NT2/D1 (cell line): ENCODE results near the gene TXLNA.

Source experiments
- DNase-seq: peaks from one replicate; pipeline ENCODE4 v3.0.0-alpha.2; 2011; ENCODE audit warnings: low read depth, low spot score
- H3K27me3 ChIP-seq: 2 replicates; pipeline ENCODE4 v1.6.0; 2011; ENCODE audit warnings: mild to moderate bottlenecking; ENCODE audit not compliant: insufficient read length, insufficient read depth
- H3K36me3 ChIP-seq: 2 replicates; pipeline ENCODE4 v1.6.1; 2011; ENCODE audit warnings: mild to moderate bottlenecking, low read length, mixed read lengths; ENCODE audit not compliant: insufficient read depth, insufficient read length
- H3K4me1 ChIP-seq: 2 replicates; pipeline ENCODE4 v1.5.1; 2011; ENCODE audit not compliant: insufficient read depth, insufficient read length
- H3K4me3 ChIP-seq: 2 replicates; pipeline ENCODE4 v1.5.1; 2011; ENCODE audit warnings: low read depth; ENCODE audit not compliant: insufficient read length
- H3K9ac ChIP-seq: 2 replicates; pipeline ENCODE4 v1.6.0; 2011; ENCODE audit warnings: low read depth; ENCODE audit not compliant: insufficient read length
- H3K9me3 ChIP-seq: 2 replicates; pipeline ENCODE4 v1.5.1; 2011; ENCODE audit warnings: mild to moderate bottlenecking, low read length; ENCODE audit not compliant: insufficient read depth
- SUZ12 ChIP-seq: IDR thresholded peaks from 2 replicates; pipeline ENCODE4 v1.6.1; 2011; ENCODE audit not compliant: insufficient read length, insufficient read depth; ENCODE audit errors: extremely low read depth
- YY1 ChIP-seq: IDR thresholded peaks from 2 replicates; pipeline ENCODE4 v1.6.1; 2011; ENCODE audit not compliant: insufficient read length, insufficient read depth
- ZNF274 ChIP-seq: IDR thresholded peaks from 2 replicates; pipeline ENCODE4 v1.6.1; 2011; ENCODE audit warnings: mild to moderate bottlenecking, low read depth, low read length

TXLNA gene

GRCh38 chr1:32178380-32179192, 889 bp upstream of the TXLNA start:
- H3K4me1 ChIP-seq, result peaks cover 15% of the 10 kb centered on the region
- TF ChIP-seq ZNF274 (no peak), SUZ12 (no peak), YY1 (no peak)

GRCh38 chr1:32179193-32179442, 357 bp upstream of the TXLNA start:
- peak overlapping the region; percentile 75 for H3K4me3 ChIP-seq
- peaks cover 15% of the 10 kb centered on the region for H3K4me1 ChIP-seq
- DNase-seq, result no peak
- peak overlapping the region; percentile 88 for H3K9ac ChIP-seq
- no peak for TF ChIP-seq ZNF274
- TF ChIP-seq SUZ12, result no peak
- no peak for TF ChIP-seq YY1
- H3K36me3 ChIP-seq, result peaks cover 60% of the 10 kb centered on the region
- H3K9me3 ChIP-seq, result no peaks in the 10 kb centered on the region
- H3K27me3 ChIP-seq, result no peaks in the 10 kb centered on the region

More at GRCh38 chr1:32178380-32179192, 889 bp upstream of the TXLNA start:
- no peak for DNase-seq
- Histone ChIP-seq H3K27me3 (no peaks in the 10 kb centered on the region), H3K9ac (peak overlapping the region; percentile 88), H3K36me3 (peaks cover 60% of the 10 kb centered on the region), H3K9me3 (no peaks in the 10 kb centered on the region), H3K4me3 (peak overlapping the region; percentile 75)

GRCh38 chr1:32180186-32181060, 948 bp downstream of the TXLNA start:
- H3K27me3 ChIP-seq, result no peaks in the 10 kb centered on the region

GRCh38 chr1:32181065-32181464, 1.6 kb downstream of the TXLNA start:
- Histone ChIP-seq H3K4me3 (peak overlapping the region; percentile 75), H3K9me3 (no peaks in the 10 kb centered on the region), H3K9ac (peak overlapping the region; percentile 90), H3K27me3 (no peaks in the 10 kb centered on the region), H3K36me3 (peaks cover 61% of the 10 kb centered on the region), H3K4me1 (peaks cover 15% of the 10 kb centered on the region)
- TF ChIP-seq ZNF274 (no peak), SUZ12 (no peak), YY1 (no peak)
- DNase-seq, result no peak

More at GRCh38 chr1:32180186-32181060, 948 bp downstream of the TXLNA start:
- Histone ChIP-seq H3K4me1 (peaks cover 15% of the 10 kb centered on the region), H3K4me3 (peak overlapping the region; percentile 75), H3K36me3 (peaks cover 59% of the 10 kb centered on the region), H3K9me3 (no peaks in the 10 kb centered on the region), H3K9ac (peak overlapping the region; percentile 90)
- TF ChIP-seq SUZ12 (no peak), ZNF274 (no peak), YY1 (no peak)
- DNase-seq, result no peak

DNA sequence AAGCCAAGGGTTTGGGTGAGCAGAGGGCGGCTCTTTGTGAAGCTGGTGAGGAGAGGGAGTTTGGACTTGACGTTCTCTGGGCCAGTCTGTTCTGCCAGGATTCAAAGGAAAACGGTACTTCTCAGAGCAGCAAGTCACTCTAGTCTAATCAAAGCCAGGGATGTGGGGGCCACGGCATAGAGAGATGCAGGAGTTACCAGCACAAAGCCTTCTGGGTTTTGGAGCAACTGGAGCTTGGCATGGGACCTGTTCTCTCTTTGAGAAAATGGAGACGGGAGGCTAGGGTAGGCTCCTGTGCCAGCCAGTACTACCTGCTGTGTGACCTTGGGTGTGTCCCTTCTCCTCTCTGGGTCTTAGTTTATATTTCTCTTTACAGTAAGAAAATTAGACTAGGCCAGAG, 2.1 kb downstream of the TXLNA start:
- H3K9ac ChIP-seq, result peak overlapping the region; percentile 90

DNA sequence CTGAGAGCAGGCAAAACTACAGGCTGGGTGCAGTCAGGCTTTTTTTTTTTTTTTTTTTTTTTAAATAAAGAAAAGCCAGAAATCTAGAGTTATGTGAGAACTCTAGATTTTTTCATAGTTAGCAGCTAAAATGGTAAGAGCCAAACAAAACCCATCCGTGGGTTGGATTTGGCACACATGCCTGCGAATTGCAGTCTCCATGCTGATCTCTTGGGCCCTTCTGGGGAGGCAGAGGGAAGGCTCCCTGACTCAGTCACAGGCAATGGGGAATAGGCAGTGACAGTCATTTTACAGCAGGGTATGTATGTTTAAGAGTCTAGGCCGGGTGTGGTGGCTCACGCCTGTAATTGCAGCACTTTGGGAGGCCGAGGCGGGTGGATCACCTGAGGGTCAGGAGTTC, 2.6 kb downstream of the TXLNA start:
- no peak for DNase-seq
- H3K36me3 ChIP-seq, result peaks cover 64% of the 10 kb centered on the region
- H3K9me3 ChIP-seq, result no peaks in the 10 kb centered on the region
- no peak overlapping the region for H3K4me3 ChIP-seq
- H3K9ac ChIP-seq, result no peak overlapping the region
- peaks cover 15% of the 10 kb centered on the region for H3K4me1 ChIP-seq
- no peaks in the 10 kb centered on the region for H3K27me3 ChIP-seq
- TF ChIP-seq SUZ12, result no peak
- TF ChIP-seq ZNF274, result no peak
- no peak for TF ChIP-seq YY1

More for the DNA sequence above, 2.1 kb downstream of the TXLNA start:
- Histone ChIP-seq H3K9me3 (no peaks in the 10 kb centered on the region), H3K27me3 (no peaks in the 10 kb centered on the region), H3K4me3 (no peak overlapping the region), H3K4me1 (peaks cover 15% of the 10 kb centered on the region), H3K36me3 (peaks cover 61% of the 10 kb centered on the region)
- DNase-seq, result no peak
- TF ChIP-seq ZNF274 (no peak), SUZ12 (no peak), YY1 (no peak)

DNA sequence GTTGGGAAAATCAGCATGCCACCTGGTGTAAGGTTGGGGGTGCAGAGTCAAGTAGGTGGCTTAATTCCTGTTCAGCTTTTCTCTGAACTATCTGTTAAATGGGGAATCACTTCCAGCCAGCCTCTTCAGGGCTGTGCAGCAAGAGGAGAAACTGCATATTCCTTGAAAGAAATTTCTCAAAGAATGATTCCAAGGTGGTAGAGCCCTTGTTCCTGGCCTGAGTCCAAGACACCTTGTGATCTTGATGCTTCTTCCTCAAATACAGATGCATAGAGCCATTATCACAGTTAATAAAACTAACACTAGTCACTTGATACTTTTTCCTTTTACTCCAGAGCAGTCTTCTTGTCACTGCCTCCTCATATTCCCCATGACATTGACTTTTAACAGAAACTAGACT, 5.2 kb downstream of the TXLNA start:
- Histone ChIP-seq H3K36me3 (peaks cover 90% of the 10 kb centered on the region), H3K27me3 (no peaks in the 10 kb centered on the region), H3K9me3 (no peaks in the 10 kb centered on the region), H3K9ac (no peak overlapping the region), H3K4me1 (peaks cover 9% of the 10 kb centered on the region), H3K4me3 (no peak overlapping the region)
- no peak for DNase-seq
- TF ChIP-seq YY1 (no peak), SUZ12 (no peak), ZNF274 (no peak)
